Measurements from ENCODE around the gene NR5A1.

The NR5A1 gene

GRCh38 chr9:124521142-124521541 lies 13.9 kb upstream of the NR5A1 start:
- H4K20me1 ChIP-seq (ENCODE audit: insufficient read depth, low read length): no peaks in the 10 kb centered on the region
- DNase-seq: no peak
- no peak overlapping the region for H3K4me2 ChIP-seq (ENCODE audit: low read depth, low read length)
- no peaks in the 10 kb centered on the region for H3K36me3 ChIP-seq (replicated peaks; ENCODE audit: insufficient read depth, low read length)
- no peak overlapping the region for H3K4me3 ChIP-seq (ENCODE audit: low read length)
- no peaks in the 10 kb centered on the region for H3K4me1 ChIP-seq (ENCODE audit: low read length)
- H3K9me3 ChIP-seq (replicated peaks; ENCODE audit: insufficient read depth, low read length): no peaks in the 10 kb centered on the region
- no peaks in the 10 kb centered on the region for H3K27me3 ChIP-seq (replicated peaks; ENCODE audit: insufficient read depth, low read length)
- no peak overlapping the region for H3K9ac ChIP-seq (ENCODE audit: low read length)
- no peak overlapping the region for H3K27ac ChIP-seq (ENCODE audit: low read length)
- no peak for TF ChIP-seq EZH2 (optimal IDR thresholded peaks at IDR 0.05; ENCODE audit: low read depth, low read length)
- TF ChIP-seq CTCF (IDR thresholded peaks at IDR 0.05; ENCODE audit: low read length): no peak
- no peak for TF ChIP-seq EZH2phosphoT487 (IDR thresholded peaks at IDR 0.05; ENCODE audit: low read length)
- H3K79me2 ChIP-seq (ENCODE audit: low read length): no peaks in the 10 kb centered on the region
- no peaks in the 10 kb centered on the region for H3F3A ChIP-seq (ENCODE audit: insufficient read depth, low read length)
- H3K9me2 ChIP-seq (replicated peaks; ENCODE audit: insufficient read depth, low read length): no peaks in the 10 kb centered on the region
- H2AFZ ChIP-seq (ENCODE audit: low read length): no peak overlapping the region

- Histone ChIP-seq H3K9me3 (replicated peaks; ENCODE audit: insufficient read depth, low read length) (no peaks in the 10 kb centered on the region), H2AFZ (ENCODE audit: low read length) (no peak overlapping the region), H3K27ac (ENCODE audit: low read length) (no peak overlapping the region), H3K79me2 (ENCODE audit: low read length) (no peaks in the 10 kb centered on the region), H3K9me2 (replicated peaks; ENCODE audit: insufficient read depth, low read length) (no peaks in the 10 kb centered on the region), H4K20me1 (ENCODE audit: insufficient read depth, low read length) (no peaks in the 10 kb centered on the region), H3K27me3 (replicated peaks; ENCODE audit: insufficient read depth, low read length) (no peaks in the 10 kb centered on the region), H3F3A (ENCODE audit: insufficient read depth, low read length) (no peaks in the 10 kb centered on the region), H3K4me2 (ENCODE audit: low read depth, low read length) (no peak overlapping the region), H3K36me3 (replicated peaks; ENCODE audit: insufficient read depth, low read length) (no peaks in the 10 kb centered on the region), H3K4me3 (ENCODE audit: low read length) (no peak overlapping the region), H3K9ac (ENCODE audit: low read length) (no peak overlapping the region), H3K4me1 (ENCODE audit: low read length) (no peaks in the 10 kb centered on the region)
- TF ChIP-seq EZH2phosphoT487 (IDR thresholded peaks at IDR 0.05; ENCODE audit: low read length): no peak
- TF ChIP-seq EZH2 (optimal IDR thresholded peaks at IDR 0.05; ENCODE audit: low read depth, low read length): no peak
- DNase-seq: no peak
Measured at GRCh38 chr9:124520206-124520596, 13.0 kb upstream of the NR5A1 start.

GRCh38 chr9:124518116-124518515 lies 10.9 kb upstream of the NR5A1 start:
- Histone ChIP-seq H3F3A (ENCODE audit: insufficient read depth, low read length) (no peaks in the 10 kb centered on the region), H3K79me2 (ENCODE audit: low read length) (no peaks in the 10 kb centered on the region), H3K36me3 (replicated peaks; ENCODE audit: insufficient read depth, low read length) (no peaks in the 10 kb centered on the region), H3K9me2 (replicated peaks; ENCODE audit: insufficient read depth, low read length) (no peaks in the 10 kb centered on the region), H3K27ac (ENCODE audit: low read length) (no peak overlapping the region), H3K27me3 (replicated peaks; ENCODE audit: insufficient read depth, low read length) (no peaks in the 10 kb centered on the region), H4K20me1 (ENCODE audit: insufficient read depth, low read length) (no peaks in the 10 kb centered on the region), H3K4me3 (ENCODE audit: low read length) (no peak overlapping the region), H3K9me3 (replicated peaks; ENCODE audit: insufficient read depth, low read length) (no peaks in the 10 kb centered on the region), H2AFZ (ENCODE audit: low read length) (no peak overlapping the region), H3K9ac (ENCODE audit: low read length) (no peak overlapping the region), H3K4me2 (ENCODE audit: low read depth, low read length) (no peak overlapping the region), H3K4me1 (ENCODE audit: low read length) (no peaks in the 10 kb centered on the region)
- TF ChIP-seq EZH2 (optimal IDR thresholded peaks at IDR 0.05; ENCODE audit: low read depth, low read length) (no peak), CTCF (IDR thresholded peaks at IDR 0.05; ENCODE audit: low read length) (no peak), EZH2phosphoT487 (IDR thresholded peaks at IDR 0.05; ENCODE audit: low read length) (no peak)
- DNase-seq: no peak

GRCh38 chr9:124517600-124517999 lies 10.4 kb upstream of the NR5A1 start:
- 0 out of 2 replicates have a peak, but pooled peaks cover under 1% of the 10 kb centered on the region for H3K4me1 ChIP-seq (ENCODE audit: low read length)
- H3K79me2 ChIP-seq (ENCODE audit: low read length): no peaks in the 10 kb centered on the region
- no peaks in the 10 kb centered on the region for H3K27me3 ChIP-seq (replicated peaks; ENCODE audit: insufficient read depth, low read length)
- H4K20me1 ChIP-seq (ENCODE audit: insufficient read depth, low read length): no peaks in the 10 kb centered on the region
- TF ChIP-seq CTCF (IDR thresholded peaks at IDR 0.05; ENCODE audit: low read length): no peak
- no peak for TF ChIP-seq EZH2phosphoT487 (IDR thresholded peaks at IDR 0.05; ENCODE audit: low read length)
- no peak for TF ChIP-seq EZH2 (optimal IDR thresholded peaks at IDR 0.05; ENCODE audit: low read depth, low read length)
- no peaks in the 10 kb centered on the region for H3K9me3 ChIP-seq (replicated peaks; ENCODE audit: insufficient read depth, low read length)
- no peaks in the 10 kb centered on the region for H3K9me2 ChIP-seq (replicated peaks; ENCODE audit: insufficient read depth, low read length)
- H3K4me3 ChIP-seq (ENCODE audit: low read length): no peak overlapping the region
- no peak overlapping the region for H3K4me2 ChIP-seq (ENCODE audit: low read depth, low read length)
- H2AFZ ChIP-seq (ENCODE audit: low read length): no peak overlapping the region
- DNase-seq: no peak
- no peaks in the 10 kb centered on the region for H3K36me3 ChIP-seq (replicated peaks; ENCODE audit: insufficient read depth, low read length)
- no peaks in the 10 kb centered on the region for H3F3A ChIP-seq (ENCODE audit: insufficient read depth, low read length)
- no peak overlapping the region for H3K27ac ChIP-seq (ENCODE audit: low read length)
- no peak overlapping the region for H3K9ac ChIP-seq (ENCODE audit: low read length)
